Osteocyte (in vitro differentiated cells): ENCODE data around the gene IL36RN. TPM values are rescaled to one million over a fixed set of nuclear protein-coding genes. Genes with fewer than 3 reads are reported as not detected.
"Not testable (repeated sequence)": the region's sequence is repeated elsewhere in the genome, so short reads cannot be mapped to it uniquely, and the experiment has no call there.

Experiments
- DNase-seq: peaks from one replicate; pipeline ENCODE4 v3.0.0; 2021; ENCODE audit warnings: mixed read lengths; ENCODE audit not compliant: unreplicated experiment; ENCODE audit errors: extremely low spot score
- H3K27ac Mint-ChIP-seq: one replicate; pipeline ENCODE4 v1.8.0; 2021; ENCODE audit warnings: mild to moderate bottlenecking, mixed read lengths; ENCODE audit not compliant: unreplicated experiment
- H3K27me3 Mint-ChIP-seq: one replicate; pipeline ENCODE4 v1.8.0; 2021; ENCODE audit warnings: mixed read lengths; ENCODE audit not compliant: unreplicated experiment
- H3K36me3 Mint-ChIP-seq: one replicate; pipeline ENCODE4 v1.8.0; 2021; ENCODE audit warnings: mixed read lengths; ENCODE audit not compliant: unreplicated experiment
- H3K4me1 Mint-ChIP-seq: one replicate; pipeline ENCODE4 v1.8.0; 2021; ENCODE audit warnings: mixed read lengths; ENCODE audit not compliant: unreplicated experiment
- H3K4me3 Mint-ChIP-seq: one replicate; pipeline ENCODE4 v1.8.0; 2021; ENCODE audit warnings: mild to moderate bottlenecking, moderate library complexity, mixed read lengths; ENCODE audit not compliant: unreplicated experiment
- H3K9me3 Mint-ChIP-seq: one replicate; pipeline ENCODE4 v1.8.0; 2021; ENCODE audit warnings: mixed read lengths; ENCODE audit not compliant: unreplicated experiment
- total RNA-seq: library from RNA; stranded (reverse); gene quantifications from 2 replicates; pipeline ENCODE4 v1.2.1, GENCODE V29; 2021
- TF ChIP-seq, protein P1 (sequence below): fragments of 200-600 bp; sonication (generic); IDR thresholded peaks from 2 replicates; pipeline ENCODE4 v1.5.0; 2021; ENCODE audit warnings: antibody characterized with exemption, mild to moderate bottlenecking, moderate library complexity

The IL36RN gene
- total RNA-seq, 1 donor from 2014 or later: not detected

DNA sequence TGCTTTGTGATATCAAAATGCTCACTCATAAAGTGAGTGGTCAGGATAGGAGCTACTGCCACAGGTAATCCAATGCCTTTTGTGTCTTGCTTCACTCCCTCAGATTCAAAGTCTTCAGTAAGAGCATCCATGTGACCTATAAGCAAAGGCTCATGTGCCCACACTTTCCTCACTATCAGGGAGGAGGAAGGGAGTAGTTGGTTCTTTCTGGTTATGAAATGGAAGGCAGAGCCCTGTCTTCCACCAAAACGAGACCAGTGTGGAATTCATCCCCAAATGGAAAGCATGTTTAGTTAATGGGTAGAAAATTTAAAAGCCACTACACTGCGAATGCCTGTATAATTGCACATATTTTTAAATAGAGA is 34.6 kb downstream of the IL36RN start:
- no peaks in the 10 kb centered on the region for H3K4me1 Mint-ChIP-seq
- DNase-seq: no peak
- no peaks in the 10 kb centered on the region for H3K36me3 Mint-ChIP-seq
- H3K9me3 Mint-ChIP-seq: peaks cover 9% of the 10 kb centered on the region
- no peak overlapping the region for H3K27ac Mint-ChIP-seq
- TF ChIP-seq, protein P1, sequence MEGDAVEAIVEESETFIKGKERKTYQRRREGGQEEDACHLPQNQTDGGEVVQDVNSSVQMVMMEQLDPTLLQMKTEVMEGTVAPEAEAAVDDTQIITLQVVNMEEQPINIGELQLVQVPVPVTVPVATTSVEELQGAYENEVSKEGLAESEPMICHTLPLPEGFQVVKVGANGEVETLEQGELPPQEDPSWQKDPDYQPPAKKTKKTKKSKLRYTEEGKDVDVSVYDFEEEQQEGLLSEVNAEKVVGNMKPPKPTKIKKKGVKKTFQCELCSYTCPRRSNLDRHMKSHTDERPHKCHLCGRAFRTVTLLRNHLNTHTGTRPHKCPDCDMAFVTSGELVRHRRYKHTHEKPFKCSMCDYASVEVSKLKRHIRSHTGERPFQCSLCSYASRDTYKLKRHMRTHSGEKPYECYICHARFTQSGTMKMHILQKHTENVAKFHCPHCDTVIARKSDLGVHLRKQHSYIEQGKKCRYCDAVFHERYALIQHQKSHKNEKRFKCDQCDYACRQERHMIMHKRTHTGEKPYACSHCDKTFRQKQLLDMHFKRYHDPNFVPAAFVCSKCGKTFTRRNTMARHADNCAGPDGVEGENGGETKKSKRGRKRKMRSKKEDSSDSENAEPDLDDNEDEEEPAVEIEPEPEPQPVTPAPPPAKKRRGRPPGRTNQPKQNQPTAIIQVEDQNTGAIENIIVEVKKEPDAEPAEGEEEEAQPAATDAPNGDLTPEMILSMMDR: no peak
- no peak overlapping the region for H3K4me3 Mint-ChIP-seq
- H3K27me3 Mint-ChIP-seq: peaks cover 8% of the 10 kb centered on the region

DNA sequence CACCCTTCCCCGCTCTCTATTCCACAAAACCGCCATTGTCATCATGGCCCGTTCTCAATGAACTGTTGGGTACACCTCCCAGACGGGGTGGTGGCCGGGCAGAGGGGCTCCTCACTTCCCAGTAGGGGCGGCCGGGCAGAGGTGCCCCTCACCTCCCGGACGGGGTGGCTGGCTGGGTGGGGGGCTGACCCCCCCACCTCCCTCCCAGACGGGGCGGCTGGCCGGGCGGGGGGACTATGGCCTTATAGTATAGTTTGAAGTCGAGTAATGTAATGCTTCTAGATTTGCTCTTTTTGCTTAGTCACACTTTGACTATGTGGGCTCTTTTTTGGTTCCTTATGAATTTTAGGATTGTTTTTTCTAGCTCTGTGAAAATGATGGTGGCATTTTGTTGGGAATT is 37.3 kb downstream of the IL36RN start:
- peaks cover 15% of the 10 kb centered on the region for H3K27me3 Mint-ChIP-seq
- not testable (repeated sequence) for H3K36me3 Mint-ChIP-seq, H3K4me3 Mint-ChIP-seq, H3K4me1 Mint-ChIP-seq, H3K27ac Mint-ChIP-seq, DNase-seq, H3K9me3 Mint-ChIP-seq

DNA sequence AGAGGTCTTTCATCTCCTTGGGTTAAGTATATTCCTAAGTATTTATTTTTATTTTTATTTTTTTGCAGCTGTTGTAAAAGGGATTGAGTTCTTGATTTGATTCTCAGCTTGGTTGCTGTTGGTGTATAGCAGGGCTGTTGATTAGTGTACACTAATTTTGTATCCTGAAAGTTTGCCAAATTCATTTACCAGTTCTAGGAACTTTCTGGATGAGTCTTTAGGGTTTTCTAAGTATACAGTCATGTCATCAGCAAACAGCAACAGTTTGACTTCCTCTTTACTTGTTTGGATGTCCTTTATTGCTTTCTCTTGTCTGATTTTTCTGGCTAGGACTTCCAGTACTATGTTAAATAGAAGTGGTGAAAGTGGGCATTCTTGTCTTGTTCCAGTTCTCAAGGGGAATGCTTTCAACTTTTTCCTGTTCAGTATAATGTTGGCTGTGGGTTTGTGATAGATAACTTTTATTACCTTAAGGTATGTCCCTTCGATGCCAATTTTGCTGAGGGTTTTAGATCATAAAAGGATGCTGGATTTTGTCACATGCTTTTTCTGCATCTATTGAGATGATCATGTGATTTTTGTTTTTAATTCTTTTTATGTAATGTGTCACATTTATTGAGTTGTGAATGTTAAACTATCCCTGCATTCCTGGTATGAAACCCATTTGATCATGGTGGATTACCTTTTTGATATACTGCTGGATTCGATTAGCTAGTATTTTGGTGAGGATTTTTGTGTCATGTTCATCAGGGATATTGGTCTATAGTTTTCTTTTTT is 38.0 kb downstream of the IL36RN start:
- not testable (repeated sequence) for H3K36me3 Mint-ChIP-seq, H3K27ac Mint-ChIP-seq, H3K9me3 Mint-ChIP-seq, DNase-seq, H3K4me1 Mint-ChIP-seq, H3K4me3 Mint-ChIP-seq
- H3K27me3 Mint-ChIP-seq: peaks cover 15% of the 10 kb centered on the region

DNA sequence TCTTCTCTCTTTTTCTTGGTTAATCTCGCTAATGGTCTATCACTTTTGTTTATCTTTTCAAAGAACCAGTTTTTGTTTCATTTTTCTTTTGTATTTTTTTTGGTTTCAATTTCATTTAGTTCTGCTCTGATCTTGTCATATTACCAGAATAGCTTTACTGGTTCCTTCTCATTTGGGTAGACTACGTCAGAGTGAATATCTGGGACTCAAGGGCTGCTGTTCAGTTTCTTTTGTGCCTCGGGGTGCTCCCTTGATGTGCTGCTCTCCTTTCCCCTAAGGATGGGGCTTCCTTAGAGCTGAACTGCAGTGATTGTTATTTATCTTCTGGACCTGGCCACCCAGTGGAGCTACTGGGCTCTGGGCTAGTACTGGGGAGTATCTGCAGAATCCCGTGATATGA is 39.0 kb downstream of the IL36RN start:
- peaks cover 9% of the 10 kb centered on the region for H3K9me3 Mint-ChIP-seq
- no peak overlapping the region for H3K4me3 Mint-ChIP-seq
- no peak overlapping the region for H3K27ac Mint-ChIP-seq
- no peaks in the 10 kb centered on the region for H3K36me3 Mint-ChIP-seq
- TF ChIP-seq, protein P1: no peak
- peaks cover 18% of the 10 kb centered on the region for H3K27me3 Mint-ChIP-seq
- H3K4me1 Mint-ChIP-seq: no peaks in the 10 kb centered on the region
- DNase-seq: no peak

- H3K36me3 Mint-ChIP-seq: no peaks in the 10 kb centered on the region
- H3K9me3 Mint-ChIP-seq: peaks cover 12% of the 10 kb centered on the region
- DNase-seq: no peak
- H3K4me1 Mint-ChIP-seq: no peaks in the 10 kb centered on the region
- H3K27me3 Mint-ChIP-seq: peaks cover 21% of the 10 kb centered on the region
- H3K4me3 Mint-ChIP-seq: no peak overlapping the region
- no peak overlapping the region for H3K27ac Mint-ChIP-seq
- TF ChIP-seq, protein P1: no peak
Observed at GRCh38 chr2:113098532-113098931, 39.5 kb downstream of the IL36RN start.

DNA sequence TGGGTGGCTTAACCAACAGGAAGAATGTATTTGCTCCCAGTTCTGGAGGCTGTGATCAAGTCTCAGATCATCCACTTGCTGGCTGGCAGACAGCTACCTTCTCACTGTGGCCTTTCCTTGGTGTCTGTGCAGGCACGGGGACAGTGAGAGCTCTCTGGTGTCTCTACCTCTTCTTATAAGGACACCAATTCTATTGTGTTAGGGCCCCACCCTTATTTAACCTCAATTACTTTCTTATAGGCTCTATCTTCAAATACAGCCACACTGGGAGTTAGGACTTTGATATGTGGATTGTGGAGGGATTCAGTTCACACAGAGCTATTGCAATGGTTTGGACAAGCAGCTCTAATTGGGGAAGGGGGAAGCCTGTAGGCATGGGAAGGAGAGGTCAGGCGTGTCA is 43.1 kb downstream of the IL36RN start:
- Mint-ChIP-seq H3K4me1 (no peaks in the 10 kb centered on the region), H3K9me3 (peaks cover 11% of the 10 kb centered on the region), H3K27me3 (peaks cover 41% of the 10 kb centered on the region), H3K36me3 (no peaks in the 10 kb centered on the region), H3K27ac (no peak overlapping the region), H3K4me3 (no peak overlapping the region)
- TF ChIP-seq, protein P1: no peak
- DNase-seq: no peak
